Body of pancreas (tissue), 4 donors: ENCODE results near the gene TAS2R30.
"Not testable (repeated sequence)": the region's sequence is repeated elsewhere in the genome, so short reads cannot be mapped to it uniquely, and the experiment has no call there.

ENCODE experiments used
- POLR2A ChIP-seq, 3 donors: fragments of 450-650 bp; IDR thresholded peaks; one replicate each; pipeline ENCODE4 v1.6.1; 2016; ENCODE audit warnings: antibody characterized with exemption in 3 of 3, mild to moderate bottlenecking in 2 of 3
- TF ChIP-seq, protein P1 (sequence below), 7 experiments: fragments of 450-650 bp in 4 of 7; fragments of 200-600 bp in 3 of 7; sonication (generic) in 3 of 7; IDR thresholded peaks; one replicate each; pipeline ENCODE4 v1.5.1; 2016 to 2019; ENCODE audit warnings: antibody characterized with exemption in 7 of 7

DNA sequence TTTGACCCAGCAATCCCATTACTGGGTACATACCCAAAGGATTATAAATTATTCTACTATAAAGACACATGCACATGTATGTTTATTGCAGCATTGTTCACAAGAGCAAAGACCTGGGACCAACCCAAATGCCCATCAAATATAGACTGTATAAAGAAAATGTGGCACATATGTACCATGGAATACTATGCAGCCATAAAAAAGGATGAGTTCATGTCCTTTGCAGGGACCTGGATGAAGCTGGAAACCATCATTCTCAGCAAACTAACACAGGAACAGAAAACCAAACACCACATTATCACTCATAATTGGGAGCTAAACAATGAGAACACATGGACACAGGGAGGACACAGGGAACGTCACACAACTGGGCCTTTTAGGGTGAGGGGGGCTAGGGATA lies 20.3 kb downstream of the TAS2R30 start:
- TF ChIP-seq, protein P1, sequence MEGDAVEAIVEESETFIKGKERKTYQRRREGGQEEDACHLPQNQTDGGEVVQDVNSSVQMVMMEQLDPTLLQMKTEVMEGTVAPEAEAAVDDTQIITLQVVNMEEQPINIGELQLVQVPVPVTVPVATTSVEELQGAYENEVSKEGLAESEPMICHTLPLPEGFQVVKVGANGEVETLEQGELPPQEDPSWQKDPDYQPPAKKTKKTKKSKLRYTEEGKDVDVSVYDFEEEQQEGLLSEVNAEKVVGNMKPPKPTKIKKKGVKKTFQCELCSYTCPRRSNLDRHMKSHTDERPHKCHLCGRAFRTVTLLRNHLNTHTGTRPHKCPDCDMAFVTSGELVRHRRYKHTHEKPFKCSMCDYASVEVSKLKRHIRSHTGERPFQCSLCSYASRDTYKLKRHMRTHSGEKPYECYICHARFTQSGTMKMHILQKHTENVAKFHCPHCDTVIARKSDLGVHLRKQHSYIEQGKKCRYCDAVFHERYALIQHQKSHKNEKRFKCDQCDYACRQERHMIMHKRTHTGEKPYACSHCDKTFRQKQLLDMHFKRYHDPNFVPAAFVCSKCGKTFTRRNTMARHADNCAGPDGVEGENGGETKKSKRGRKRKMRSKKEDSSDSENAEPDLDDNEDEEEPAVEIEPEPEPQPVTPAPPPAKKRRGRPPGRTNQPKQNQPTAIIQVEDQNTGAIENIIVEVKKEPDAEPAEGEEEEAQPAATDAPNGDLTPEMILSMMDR (IDR thresholded peaks at IDR 0.05) = not testable (repeated sequence)
- not testable (repeated sequence) for TF ChIP-seq POLR2A (IDR thresholded peaks at IDR 0.05)
